ENCODE results near the gene CPB1.

GRCh38 chr3:148829926-148830325 lies 2.3 kb downstream of the CPB1 start:
- TF ChIP-seq TAF1 (IDR thresholded peaks at IDR 0.05; ENCODE audit: borderline replicate concordance, insufficient read depth, low read length) (no peak), SIN3A (IDR thresholded peaks at IDR 0.05; ENCODE audit: borderline replicate concordance, insufficient read depth, low read length) (no peak), POLR2AphosphoS5 (IDR thresholded peaks at IDR 0.05; ENCODE audit: low read depth, low read length) (no peak)
- TF ChIP-seq, protein P1, sequence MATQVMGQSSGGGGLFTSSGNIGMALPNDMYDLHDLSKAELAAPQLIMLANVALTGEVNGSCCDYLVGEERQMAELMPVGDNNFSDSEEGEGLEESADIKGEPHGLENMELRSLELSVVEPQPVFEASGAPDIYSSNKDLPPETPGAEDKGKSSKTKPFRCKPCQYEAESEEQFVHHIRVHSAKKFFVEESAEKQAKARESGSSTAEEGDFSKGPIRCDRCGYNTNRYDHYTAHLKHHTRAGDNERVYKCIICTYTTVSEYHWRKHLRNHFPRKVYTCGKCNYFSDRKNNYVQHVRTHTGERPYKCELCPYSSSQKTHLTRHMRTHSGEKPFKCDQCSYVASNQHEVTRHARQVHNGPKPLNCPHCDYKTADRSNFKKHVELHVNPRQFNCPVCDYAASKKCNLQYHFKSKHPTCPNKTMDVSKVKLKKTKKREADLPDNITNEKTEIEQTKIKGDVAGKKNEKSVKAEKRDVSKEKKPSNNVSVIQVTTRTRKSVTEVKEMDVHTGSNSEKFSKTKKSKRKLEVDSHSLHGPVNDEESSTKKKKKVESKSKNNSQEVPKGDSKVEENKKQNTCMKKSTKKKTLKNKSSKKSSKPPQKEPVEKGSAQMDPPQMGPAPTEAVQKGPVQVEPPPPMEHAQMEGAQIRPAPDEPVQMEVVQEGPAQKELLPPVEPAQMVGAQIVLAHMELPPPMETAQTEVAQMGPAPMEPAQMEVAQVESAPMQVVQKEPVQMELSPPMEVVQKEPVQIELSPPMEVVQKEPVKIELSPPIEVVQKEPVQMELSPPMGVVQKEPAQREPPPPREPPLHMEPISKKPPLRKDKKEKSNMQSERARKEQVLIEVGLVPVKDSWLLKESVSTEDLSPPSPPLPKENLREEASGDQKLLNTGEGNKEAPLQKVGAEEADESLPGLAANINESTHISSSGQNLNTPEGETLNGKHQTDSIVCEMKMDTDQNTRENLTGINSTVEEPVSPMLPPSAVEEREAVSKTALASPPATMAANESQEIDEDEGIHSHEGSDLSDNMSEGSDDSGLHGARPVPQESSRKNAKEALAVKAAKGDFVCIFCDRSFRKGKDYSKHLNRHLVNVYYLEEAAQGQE (IDR thresholded peaks at IDR 0.05; ENCODE audit: insufficient read depth in 1 of 2, low read depth in 2 of 2, low read length in 2 of 2), result no peak

All from PFSK-1 (cell line).